OCI-LY7 (cell line): Measurements from ENCODE around the gene EYA2.

Experiments used
- EZH2phosphoT487 ChIP-seq: fragments of 200-600 bp; sonication (generic); IDR thresholded peaks from 2 replicates; pipeline ENCODE4 v1.6.1; 2018; ENCODE audit warnings: low read depth, borderline replicate concordance, mild to moderate bottlenecking, mixed run types, antibody characterized with exemption, low read length, moderate library complexity, mixed read lengths
- TF ChIP-seq, protein P1 (sequence below): fragments of 200-600 bp; sonication (generic); conservative IDR thresholded peaks from 2 replicates; pipeline ENCODE4 v1.5.1; 2014; ENCODE audit warnings: mild to moderate bottlenecking, antibody characterized with exemption, low read length, moderate library complexity, mixed read lengths

GRCh38 chr20:47175493-47175892 lies 280.9 kb downstream of the EYA2 start:
- TF ChIP-seq, protein P1, sequence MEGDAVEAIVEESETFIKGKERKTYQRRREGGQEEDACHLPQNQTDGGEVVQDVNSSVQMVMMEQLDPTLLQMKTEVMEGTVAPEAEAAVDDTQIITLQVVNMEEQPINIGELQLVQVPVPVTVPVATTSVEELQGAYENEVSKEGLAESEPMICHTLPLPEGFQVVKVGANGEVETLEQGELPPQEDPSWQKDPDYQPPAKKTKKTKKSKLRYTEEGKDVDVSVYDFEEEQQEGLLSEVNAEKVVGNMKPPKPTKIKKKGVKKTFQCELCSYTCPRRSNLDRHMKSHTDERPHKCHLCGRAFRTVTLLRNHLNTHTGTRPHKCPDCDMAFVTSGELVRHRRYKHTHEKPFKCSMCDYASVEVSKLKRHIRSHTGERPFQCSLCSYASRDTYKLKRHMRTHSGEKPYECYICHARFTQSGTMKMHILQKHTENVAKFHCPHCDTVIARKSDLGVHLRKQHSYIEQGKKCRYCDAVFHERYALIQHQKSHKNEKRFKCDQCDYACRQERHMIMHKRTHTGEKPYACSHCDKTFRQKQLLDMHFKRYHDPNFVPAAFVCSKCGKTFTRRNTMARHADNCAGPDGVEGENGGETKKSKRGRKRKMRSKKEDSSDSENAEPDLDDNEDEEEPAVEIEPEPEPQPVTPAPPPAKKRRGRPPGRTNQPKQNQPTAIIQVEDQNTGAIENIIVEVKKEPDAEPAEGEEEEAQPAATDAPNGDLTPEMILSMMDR, result no peak
- TF ChIP-seq EZH2phosphoT487, result no peak
